Mesendoderm (in vitro differentiated cells): ENCODE results near the gene ISX.
"Not testable (repeated sequence)": the region's sequence is repeated elsewhere in the genome, so short reads cannot be mapped to it uniquely, and the experiment has no call there.

Experiments
- DNase-seq: peaks from one replicate; pipeline ENCODE4 v3.0.0; 2013
- H2AK5ac ChIP-seq: 2 replicates; pipeline ENCODE4 v1.6.1; 2013; ENCODE audit warnings: low read length, inconsistent platforms
- H2BK120ac ChIP-seq: 2 replicates; pipeline ENCODE4 v1.6.1; 2013; ENCODE audit warnings: low read depth, mild to moderate bottlenecking, low read length, moderate library complexity, mixed read lengths
- H2BK15ac ChIP-seq: replicated peaks from 2 replicates; pipeline ENCODE4 v1.6.1; 2013; ENCODE audit warnings: low read depth, mild to moderate bottlenecking, moderate library complexity
- H2BK5ac ChIP-seq: 2 replicates; pipeline ENCODE4 v1.6.1; 2013; ENCODE audit warnings: low read length, inconsistent platforms
- H3K18ac ChIP-seq: 2 replicates; pipeline ENCODE4 v1.6.1; 2013; ENCODE audit warnings: mild to moderate bottlenecking, low read length, mixed read lengths
- H3K23ac ChIP-seq: one replicate; pipeline ENCODE4 v1.6.1; 2013; ENCODE audit warnings: low read length
- H3K27ac ChIP-seq: 2 replicates; pipeline ENCODE4 v1.5.1; 2013; ENCODE audit warnings: low read depth, mild to moderate bottlenecking, inconsistent platforms, low read length, moderate library complexity
- H3K27me3 ChIP-seq: 2 replicates; pipeline ENCODE4 v1.6.1; 2013; ENCODE audit warnings: low read length, control low read depth, mild to moderate bottlenecking, inconsistent platforms; ENCODE audit not compliant: insufficient read depth, poor library complexity
- H3K36me3 ChIP-seq: 2 replicates; pipeline ENCODE4 v1.6.1; 2013; ENCODE audit warnings: low read length, inconsistent platforms; ENCODE audit not compliant: control insufficient read depth, insufficient read depth
- H3K4ac ChIP-seq: one replicate; pipeline ENCODE4 v1.6.1; 2013; ENCODE audit warnings: low read depth, mild to moderate bottlenecking, low read length, moderate library complexity
- H3K4me1 ChIP-seq: 2 replicates; pipeline ENCODE4 v1.6.1; 2013; ENCODE audit warnings: low read depth, low read length, inconsistent platforms; ENCODE audit not compliant: control insufficient read depth
- H3K4me2 ChIP-seq: 2 replicates; pipeline ENCODE4 v1.6.1; 2013; ENCODE audit warnings: low read length
- H3K4me3 ChIP-seq: 2 replicates; pipeline ENCODE4 v1.5.1; 2013; ENCODE audit warnings: mild to moderate bottlenecking, low read length
- H3K56ac ChIP-seq: one replicate; pipeline ENCODE4 v1.6.1; 2013; ENCODE audit warnings: low read length
- H3K79me1 ChIP-seq: 2 replicates; pipeline ENCODE4 v1.6.1; 2013; ENCODE audit warnings: low read length, inconsistent platforms
- H3K79me2 ChIP-seq: 2 replicates; pipeline ENCODE4 v1.6.1; 2013; ENCODE audit warnings: mild to moderate bottlenecking, low read length; ENCODE audit not compliant: control insufficient read depth, insufficient read depth
- H3K9ac ChIP-seq: 2 replicates; pipeline ENCODE4 v1.6.1; 2013; ENCODE audit warnings: low read length, inconsistent platforms
- H4K5ac ChIP-seq: one replicate; pipeline ENCODE4 v1.6.1; 2013; ENCODE audit warnings: low read length
- H4K8ac ChIP-seq: one replicate; pipeline ENCODE4 v1.6.1; 2013; ENCODE audit warnings: low read depth, mild to moderate bottlenecking, control low read depth, low read length, moderate library complexity
- WGBS: extraction: QIAGEN DNeasy Blood & Tissue Kit; methylation state at CpG from one replicate; pipeline ENCODE4 v1.1.7; 2013; ENCODE audit warnings: low lambda C conversion rate, missing lambda C conversion rate; ENCODE audit not compliant: insufficient coverage; ENCODE audit errors: extremely low coverage; 5-methylcytosine and 5-hydroxymethylcytosine counted together

The ISX gene

DNA sequence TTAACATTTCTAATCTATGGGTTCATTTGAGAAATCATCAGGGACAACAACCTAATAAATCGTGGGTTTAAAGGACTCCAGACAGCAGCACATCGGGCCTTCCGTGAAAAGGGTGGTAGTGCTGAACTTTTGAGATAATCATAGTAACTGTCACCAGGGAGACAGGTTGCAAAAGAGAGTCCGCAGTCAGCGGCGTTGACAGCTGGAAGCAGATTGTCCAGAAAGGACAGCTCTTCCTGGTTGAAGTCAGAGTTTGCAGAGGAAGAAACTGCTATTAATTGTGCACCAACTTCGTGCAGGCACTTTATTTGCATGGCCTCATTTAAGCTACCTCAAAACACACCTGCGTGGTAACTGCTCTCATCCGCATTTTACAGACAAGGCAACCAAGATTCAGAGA is 20.5 kb upstream of the ISX start:
- no peaks in the 10 kb centered on the region for H3K79me2 ChIP-seq
- H3K27me3 ChIP-seq = no peaks in the 10 kb centered on the region
- no peak overlapping the region for H4K5ac ChIP-seq
- H3K27ac ChIP-seq = no peak overlapping the region
- H3K36me3 ChIP-seq = no peaks in the 10 kb centered on the region
- H3K18ac ChIP-seq = no peak overlapping the region
- no peak overlapping the region for H4K8ac ChIP-seq
- no peak overlapping the region for H3K4ac ChIP-seq
- H2AK5ac ChIP-seq = no peak overlapping the region
- H3K9ac ChIP-seq = no peak overlapping the region
- H2BK120ac ChIP-seq = no peak overlapping the region
- no peak overlapping the region for H3K4me3 ChIP-seq
- no peaks in the 10 kb centered on the region for H3K4me1 ChIP-seq
- no CpG with 5 or more reads among the region's 9 CpGs for WGBS
- no peak overlapping the region for H2BK5ac ChIP-seq
- no peaks in the 10 kb centered on the region for H3K79me1 ChIP-seq
- H2BK15ac ChIP-seq = no peak overlapping the region
- no peak overlapping the region for H3K23ac ChIP-seq
- H3K56ac ChIP-seq = no peak overlapping the region
- H3K4me2 ChIP-seq = no peak overlapping the region
- DNase-seq = no peak

DNA sequence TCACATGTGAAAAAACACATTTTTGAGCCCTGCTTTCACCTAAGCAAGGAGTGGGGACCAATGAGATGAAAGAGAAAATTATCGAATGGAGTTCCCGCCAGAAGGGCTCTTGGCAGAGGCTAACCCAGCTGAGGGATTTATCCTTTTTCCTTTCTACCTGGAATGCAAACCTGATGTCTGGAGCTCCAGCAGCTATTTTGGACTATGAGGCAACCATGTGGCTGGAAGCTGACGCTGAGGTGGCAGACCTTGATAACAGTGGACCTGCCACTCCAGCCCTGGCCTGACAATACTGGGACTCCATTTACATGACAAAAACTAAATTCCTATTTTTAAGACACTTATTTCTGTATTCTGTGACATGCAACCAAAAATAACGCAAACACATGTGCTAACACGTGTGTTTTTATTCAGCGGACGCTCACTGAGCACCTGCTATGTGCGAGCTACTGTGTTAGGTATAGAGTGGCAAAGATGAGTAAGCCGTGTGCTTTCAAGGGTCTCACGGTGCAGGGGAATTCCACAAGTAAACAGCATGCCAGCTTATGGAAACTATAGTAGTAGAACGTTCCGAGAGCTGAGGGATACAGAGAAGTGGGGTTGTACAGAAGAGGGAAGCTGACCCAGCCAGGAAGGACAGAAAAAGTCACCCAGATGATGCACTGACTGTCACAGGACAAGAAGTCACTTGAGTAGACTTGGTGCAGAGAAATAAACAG is 19.1 kb upstream of the ISX start:
- H3K27ac ChIP-seq = no peak overlapping the region
- H3K56ac ChIP-seq = no peak overlapping the region
- H3K27me3 ChIP-seq = no peaks in the 10 kb centered on the region
- H3K36me3 ChIP-seq = no peaks in the 10 kb centered on the region
- H3K4me3 ChIP-seq = no peak overlapping the region
- WGBS = no CpG with 5 or more reads among the region's 12 CpGs
- no peak overlapping the region for H4K5ac ChIP-seq
- H4K8ac ChIP-seq = no peak overlapping the region
- no peaks in the 10 kb centered on the region for H3K79me2 ChIP-seq
- DNase-seq = no peak
- no peak overlapping the region for H3K9ac ChIP-seq
- no peak overlapping the region for H2BK15ac ChIP-seq
- H3K4ac ChIP-seq = no peak overlapping the region
- H2BK120ac ChIP-seq = no peak overlapping the region
- H3K4me1 ChIP-seq = no peaks in the 10 kb centered on the region
- no peak overlapping the region for H2BK5ac ChIP-seq
- no peak overlapping the region for H3K23ac ChIP-seq
- H2AK5ac ChIP-seq = no peak overlapping the region
- H3K4me2 ChIP-seq = no peak overlapping the region
- no peaks in the 10 kb centered on the region for H3K79me1 ChIP-seq
- H3K18ac ChIP-seq = no peak overlapping the region

DNA sequence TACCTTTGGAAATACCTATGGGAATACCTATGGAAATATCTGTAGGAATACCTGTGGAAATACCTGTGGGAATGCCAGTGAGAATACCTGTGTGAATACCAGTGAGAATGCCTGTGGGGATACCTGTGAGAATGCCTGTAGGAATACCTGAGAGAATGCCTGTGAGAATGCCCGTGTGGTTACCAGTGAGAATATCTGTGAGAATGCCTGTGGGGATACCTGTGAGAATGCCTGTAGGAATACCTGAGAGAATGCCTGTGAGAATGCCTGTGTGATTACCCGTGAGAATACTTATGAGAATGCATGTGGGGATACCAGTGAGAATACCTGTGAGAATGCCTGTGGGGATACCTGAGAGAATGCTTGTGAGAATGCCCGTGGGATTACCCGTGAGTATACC is 15.9 kb upstream of the ISX start:
- H3K18ac ChIP-seq, H3K23ac ChIP-seq: not testable (repeated sequence)

DNA sequence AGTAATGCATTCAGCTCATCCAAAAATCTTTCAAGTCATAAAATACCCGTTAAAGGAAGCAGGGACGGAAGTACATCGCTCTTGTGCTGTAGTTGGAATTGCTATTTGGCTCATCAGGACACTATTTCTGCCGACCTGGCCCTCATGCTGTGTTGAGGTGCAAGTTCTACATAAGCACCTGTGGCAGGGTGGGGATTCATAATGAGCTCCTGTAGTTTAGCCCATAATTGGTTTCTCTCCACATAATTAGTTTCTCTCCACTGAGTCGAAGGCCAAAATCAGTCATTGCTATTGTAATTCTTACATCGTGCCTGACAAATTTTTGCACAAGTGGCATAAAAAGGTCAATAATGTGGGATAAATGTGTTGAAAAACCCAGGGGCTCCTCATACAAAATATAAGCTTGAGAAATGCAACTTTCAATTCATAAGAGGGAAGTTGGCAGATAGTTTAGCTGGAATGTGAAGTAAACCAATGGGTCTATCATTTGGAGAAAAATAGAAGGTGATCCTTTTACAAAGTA is 14.9 kb upstream of the ISX start:
- no peak overlapping the region for H2BK5ac ChIP-seq
- no peak overlapping the region for H3K27ac ChIP-seq
- H4K5ac ChIP-seq = no peak overlapping the region
- H3K4me1 ChIP-seq = no peaks in the 10 kb centered on the region
- no peak overlapping the region for H4K8ac ChIP-seq
- H2BK15ac ChIP-seq = no peak overlapping the region
- no peak overlapping the region for H3K4me2 ChIP-seq
- H3K36me3 ChIP-seq = no peaks in the 10 kb centered on the region
- no peak overlapping the region for H3K9ac ChIP-seq
- DNase-seq = no peak
- no peak overlapping the region for H3K4me3 ChIP-seq
- no peaks in the 10 kb centered on the region for H3K27me3 ChIP-seq
- no peak overlapping the region for H3K23ac ChIP-seq
- no peak overlapping the region for H3K4ac ChIP-seq
- no peak overlapping the region for H3K18ac ChIP-seq
- no CpG with 5 or more reads among the region's 6 CpGs for whole genome bisulfite sequencing
- no peaks in the 10 kb centered on the region for H3K79me1 ChIP-seq
- no peak overlapping the region for H2BK120ac ChIP-seq
- no peak overlapping the region for H2AK5ac ChIP-seq
- H3K56ac ChIP-seq = no peak overlapping the region
- H3K79me2 ChIP-seq = no peaks in the 10 kb centered on the region

More for the DNA sequence above, 15.9 kb upstream of the ISX start:
- not testable (repeated sequence) for H3K27me3 ChIP-seq, H3K9ac ChIP-seq, H3K4ac ChIP-seq, H4K8ac ChIP-seq, H3K56ac ChIP-seq, H3K79me1 ChIP-seq, H3K27ac ChIP-seq, H2BK15ac ChIP-seq, H2BK120ac ChIP-seq, H2AK5ac ChIP-seq, H4K5ac ChIP-seq, H3K4me3 ChIP-seq, H3K4me2 ChIP-seq, H3K4me1 ChIP-seq, H2BK5ac ChIP-seq, DNase-seq, H3K79me2 ChIP-seq, H3K36me3 ChIP-seq
- no CpG with 5 or more reads among the region's 4 CpGs for WGBS

DNA sequence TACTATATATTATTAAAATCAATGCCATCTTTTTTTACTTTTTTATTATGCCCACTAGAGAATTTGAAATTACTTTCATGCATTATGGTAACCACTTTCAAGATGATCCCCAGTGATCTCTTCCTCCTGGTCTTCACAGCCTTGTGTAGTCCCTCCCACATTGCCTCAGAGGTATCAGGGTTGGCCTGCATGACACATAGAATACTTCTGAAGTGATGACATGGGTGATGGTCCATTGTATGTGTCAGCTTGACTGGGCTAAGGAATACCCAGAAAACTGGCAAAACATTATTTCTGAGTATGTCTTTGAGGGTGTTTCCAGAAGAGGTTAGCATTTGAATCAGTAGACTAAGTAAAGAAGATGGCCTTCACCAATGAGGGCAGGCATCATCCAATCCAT is 14.2 kb upstream of the ISX start:
- DNase-seq = no peak
- H3K79me1 ChIP-seq = no peaks in the 10 kb centered on the region
- no peak overlapping the region for H3K9ac ChIP-seq
- H2BK5ac ChIP-seq = no peak overlapping the region
- H3K4me1 ChIP-seq = no peaks in the 10 kb centered on the region
- H3K4ac ChIP-seq = no peak overlapping the region
- H3K23ac ChIP-seq = no peak overlapping the region
- H2AK5ac ChIP-seq = no peak overlapping the region
- H3K27me3 ChIP-seq = no peaks in the 10 kb centered on the region
- no peak overlapping the region for H3K18ac ChIP-seq
- no peak overlapping the region for H4K8ac ChIP-seq
- H3K4me3 ChIP-seq = no peak overlapping the region
- H4K5ac ChIP-seq = no peak overlapping the region
- no peak overlapping the region for H3K56ac ChIP-seq
- H2BK120ac ChIP-seq = no peak overlapping the region
- H3K4me2 ChIP-seq = no peak overlapping the region
- no peak overlapping the region for H3K27ac ChIP-seq
- H3K79me2 ChIP-seq = no peaks in the 10 kb centered on the region
- H2BK15ac ChIP-seq = no peak overlapping the region
- H3K36me3 ChIP-seq = no peaks in the 10 kb centered on the region
